WI38 (cell line): Measurements from ENCODE around the gene NFATC2.

Experiments
- H3K4me3 ChIP-seq: 2 replicates; pipeline ENCODE4 v1.5.1; 2011; ENCODE audit warnings: low read depth, mild to moderate bottlenecking, control low read depth, low read length
- TF ChIP-seq, protein P1 (sequence below): IDR thresholded peaks from 2 replicates; pipeline ENCODE4 v1.5.1; 2012; ENCODE audit warnings: low read depth, mild to moderate bottlenecking, control low read depth, low read length

NFATC2 gene

DNA sequence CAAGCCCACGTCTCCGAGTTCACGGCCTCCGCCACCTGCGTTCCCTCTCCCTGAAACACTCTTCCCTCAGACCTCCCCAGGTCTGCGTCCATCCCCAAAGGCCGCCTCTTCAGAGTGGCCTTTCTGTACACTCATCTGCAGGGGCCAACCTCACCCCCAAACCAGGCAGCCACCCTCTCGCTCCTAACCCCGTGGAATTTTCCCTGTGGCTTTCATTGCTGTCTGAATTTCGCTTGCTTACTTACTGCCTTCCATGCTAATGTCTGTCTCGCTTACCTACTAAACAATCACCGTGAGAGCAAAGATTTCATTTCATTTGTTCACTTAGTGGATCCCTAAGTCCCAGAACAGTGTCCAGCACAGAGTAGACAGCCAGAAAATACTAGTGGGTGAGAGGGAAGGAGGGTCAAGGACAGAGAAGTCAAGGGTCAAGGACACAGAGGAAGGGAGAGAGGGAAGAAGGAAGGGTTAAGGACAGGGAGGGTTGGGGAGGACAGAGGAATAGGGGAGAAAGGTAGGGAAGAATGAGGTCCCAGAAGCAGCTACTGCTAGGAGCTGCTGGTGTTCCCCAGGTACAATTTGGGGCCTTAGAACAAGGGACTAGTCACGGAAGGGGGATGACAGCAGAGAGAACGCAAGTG, 114.7 kb downstream of the NFATC2 start:
- TF ChIP-seq, protein P1, sequence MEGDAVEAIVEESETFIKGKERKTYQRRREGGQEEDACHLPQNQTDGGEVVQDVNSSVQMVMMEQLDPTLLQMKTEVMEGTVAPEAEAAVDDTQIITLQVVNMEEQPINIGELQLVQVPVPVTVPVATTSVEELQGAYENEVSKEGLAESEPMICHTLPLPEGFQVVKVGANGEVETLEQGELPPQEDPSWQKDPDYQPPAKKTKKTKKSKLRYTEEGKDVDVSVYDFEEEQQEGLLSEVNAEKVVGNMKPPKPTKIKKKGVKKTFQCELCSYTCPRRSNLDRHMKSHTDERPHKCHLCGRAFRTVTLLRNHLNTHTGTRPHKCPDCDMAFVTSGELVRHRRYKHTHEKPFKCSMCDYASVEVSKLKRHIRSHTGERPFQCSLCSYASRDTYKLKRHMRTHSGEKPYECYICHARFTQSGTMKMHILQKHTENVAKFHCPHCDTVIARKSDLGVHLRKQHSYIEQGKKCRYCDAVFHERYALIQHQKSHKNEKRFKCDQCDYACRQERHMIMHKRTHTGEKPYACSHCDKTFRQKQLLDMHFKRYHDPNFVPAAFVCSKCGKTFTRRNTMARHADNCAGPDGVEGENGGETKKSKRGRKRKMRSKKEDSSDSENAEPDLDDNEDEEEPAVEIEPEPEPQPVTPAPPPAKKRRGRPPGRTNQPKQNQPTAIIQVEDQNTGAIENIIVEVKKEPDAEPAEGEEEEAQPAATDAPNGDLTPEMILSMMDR: no peak
- no peak overlapping the region for H3K4me3 ChIP-seq

DNA sequence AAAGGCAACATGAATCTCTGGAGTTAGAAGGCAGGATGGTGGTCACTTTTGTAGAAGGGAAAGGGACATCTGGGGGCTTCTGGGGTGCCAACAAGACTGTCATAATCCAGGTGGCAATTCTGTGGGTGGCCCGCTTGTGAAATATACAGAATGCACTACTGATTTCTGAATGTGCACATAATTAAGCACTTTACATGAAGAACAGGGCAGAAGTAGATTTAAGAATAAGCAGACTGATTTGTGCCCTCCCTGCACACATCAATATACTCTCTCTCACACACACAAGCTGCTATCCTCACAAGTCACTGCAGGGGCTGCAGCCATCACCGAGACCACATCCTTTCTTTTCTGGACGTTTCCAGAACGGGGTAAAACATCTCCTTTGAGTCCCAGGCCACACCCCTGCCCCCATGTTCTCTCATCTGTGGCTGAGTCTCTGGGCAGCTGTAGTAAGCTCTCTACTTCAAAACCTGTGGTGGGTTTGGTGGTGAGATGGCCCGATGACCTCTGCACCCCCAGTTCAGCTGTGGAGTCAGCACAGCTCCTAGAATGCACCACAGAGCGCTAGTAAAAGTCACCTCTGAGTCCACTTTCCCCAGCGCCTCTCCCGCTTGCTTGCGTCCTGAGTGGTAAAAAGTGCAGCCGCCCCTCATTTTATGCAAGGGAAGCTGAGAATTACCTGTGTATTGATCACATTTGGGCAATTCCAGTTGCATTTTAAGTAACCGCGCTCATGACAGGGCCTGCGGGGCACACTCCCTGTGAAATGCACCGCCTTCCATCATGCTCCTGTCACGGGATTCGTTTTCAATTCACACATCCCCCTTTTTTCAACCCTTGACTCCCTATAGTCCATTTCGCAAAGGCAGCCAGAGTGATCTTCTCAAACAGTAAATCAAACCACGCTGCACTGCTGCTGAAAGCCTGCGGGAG, 115.5 kb downstream of the NFATC2 start:
- TF ChIP-seq, protein P1: no peak
- H3K4me3 ChIP-seq: no peak overlapping the region

DNA sequence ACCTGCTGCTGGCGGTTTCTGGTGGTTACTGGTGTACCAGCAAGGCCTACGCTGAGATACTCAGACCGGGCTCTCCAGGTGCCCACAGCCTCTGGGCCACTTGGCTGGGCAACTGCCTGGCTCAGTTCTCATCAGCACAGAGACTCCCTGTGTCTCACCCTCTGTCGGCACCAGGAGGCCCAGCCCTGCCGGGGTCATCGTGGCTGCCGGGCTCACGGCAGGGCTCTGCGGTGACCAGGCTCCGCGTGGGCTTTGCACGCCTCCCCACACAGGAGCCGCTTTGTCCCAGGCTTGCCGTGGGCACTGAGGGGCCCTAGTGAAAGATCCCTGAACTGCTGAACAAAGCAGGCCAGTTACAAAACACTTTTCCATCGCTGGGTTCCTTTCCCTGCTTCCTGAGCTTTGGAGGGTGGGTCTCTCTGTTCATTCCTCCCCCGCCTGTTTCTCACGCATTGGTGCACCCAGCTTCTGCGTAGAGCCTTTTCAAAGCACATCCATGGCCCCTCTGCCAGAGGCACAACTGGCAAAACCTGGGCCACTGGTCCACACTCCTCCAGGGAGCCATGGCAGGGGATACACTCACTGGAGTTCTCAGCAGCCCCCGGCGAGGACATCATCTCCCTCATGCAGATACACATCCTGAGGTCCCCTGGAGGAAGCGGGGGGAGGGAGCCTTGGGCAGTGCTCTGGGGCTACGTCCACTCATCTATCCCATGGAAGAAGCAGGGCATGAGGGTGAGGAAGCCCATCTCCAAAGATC, 117.0 kb downstream of the NFATC2 start:
- no peak overlapping the region for H3K4me3 ChIP-seq
- TF ChIP-seq, protein P1: no peak

DNA sequence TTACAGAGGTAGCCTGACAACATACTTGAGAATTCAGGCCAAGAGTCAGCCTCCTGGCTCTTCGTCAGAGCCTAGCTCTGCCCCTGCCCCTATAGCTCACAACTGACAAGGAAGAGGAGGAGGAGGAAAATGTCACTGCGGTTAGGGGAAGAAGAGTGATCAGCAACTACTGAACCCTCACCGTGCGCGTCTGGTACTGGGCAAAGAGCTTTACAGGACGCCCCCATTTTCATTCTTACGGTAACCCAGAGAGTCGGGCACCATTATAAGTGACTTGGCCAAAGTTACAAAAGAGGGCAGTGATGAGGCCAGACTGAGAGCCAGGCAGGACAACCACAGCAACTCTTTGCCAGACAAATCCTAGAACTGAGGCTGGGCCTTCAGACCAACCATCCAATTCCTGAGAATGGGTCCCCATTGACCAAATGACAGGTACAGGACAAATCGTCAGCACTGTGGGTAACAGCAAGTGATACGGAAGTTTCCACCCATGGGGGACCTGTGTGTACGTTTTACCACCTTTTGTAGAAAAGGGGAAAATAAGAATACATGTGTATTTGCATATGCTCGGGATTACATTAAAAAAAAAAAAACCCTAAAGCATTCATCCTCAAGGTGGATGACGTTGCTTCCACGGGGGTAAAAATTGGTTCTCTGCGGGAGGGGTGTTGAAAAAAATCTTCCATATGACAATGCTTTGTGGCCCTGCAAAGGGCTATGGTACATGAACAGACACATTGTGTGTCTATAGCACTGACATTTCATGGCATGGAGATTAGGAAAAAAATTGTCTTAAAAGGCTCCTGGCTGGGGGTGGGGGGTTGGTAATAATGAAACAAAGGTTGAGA, 118.0 kb downstream of the NFATC2 start:
- TF ChIP-seq, protein P1: no peak
- no peak overlapping the region for H3K4me3 ChIP-seq

DNA sequence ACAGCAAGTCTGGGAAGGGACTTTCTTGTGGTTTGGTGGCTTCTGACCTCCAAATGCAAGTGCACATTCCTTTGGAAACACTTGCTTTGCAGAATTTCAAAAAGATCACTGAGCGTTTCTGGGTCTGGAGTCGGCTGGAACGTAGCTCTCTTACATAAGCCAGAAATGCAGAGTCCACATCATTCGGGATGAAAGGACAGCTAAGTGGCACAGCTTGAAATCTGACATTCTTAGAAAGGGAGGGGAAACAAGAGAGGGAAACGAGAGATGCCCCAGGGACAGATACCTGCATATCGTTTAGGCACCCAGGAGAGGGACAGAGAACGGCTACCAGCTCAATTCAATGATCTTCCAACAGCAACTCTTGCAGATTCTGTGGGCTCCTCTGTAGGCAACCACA, 118.7 kb downstream of the NFATC2 start:
- TF ChIP-seq, protein P1: no peak
- H3K4me3 ChIP-seq: no peak overlapping the region

DNA sequence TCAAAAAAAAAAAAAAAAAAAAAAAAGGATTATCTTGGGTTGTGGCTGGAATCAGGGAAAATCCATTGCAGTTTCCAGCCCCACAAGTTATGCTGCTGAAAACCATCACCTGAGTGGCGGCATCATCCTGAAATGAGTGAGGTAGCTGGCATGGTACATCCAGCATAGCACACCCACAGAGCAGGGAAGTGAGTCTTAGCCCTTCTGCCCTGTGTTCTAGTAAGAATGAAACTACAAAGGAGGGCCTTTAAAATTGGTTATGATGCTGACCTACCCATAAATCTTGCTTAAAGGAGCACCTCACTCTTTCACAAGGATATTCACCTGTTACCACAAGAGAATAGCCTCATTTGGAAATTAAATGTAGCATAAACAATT, 119.2 kb downstream of the NFATC2 start:
- TF ChIP-seq, protein P1: no peak
- no peak overlapping the region for H3K4me3 ChIP-seq
